SU-DHL-6 (cell line): ENCODE data around the gene ARHGEF11.

ENCODE experiments used
- EZH2phosphoT487 ChIP-seq: fragments of 200-600 bp; sonication (generic), shearing (Covaris generic); conservative IDR thresholded peaks from 2 replicates; pipeline ENCODE4 v1.6.1; 2018; ENCODE audit warnings: mild to moderate bottlenecking, antibody characterized with exemption, low read length, moderate library complexity, mixed read lengths
- TF ChIP-seq, protein P1 (sequence below): fragments of 200-600 bp; sonication (generic); IDR thresholded peaks from one replicate; pipeline ENCODE4 v1.5.1; 2017; ENCODE audit warnings: antibody characterized with exemption, mild to moderate bottlenecking, low read length, moderate library complexity; ENCODE audit not compliant: insufficient read depth, poor library complexity, severe bottlenecking

DNA sequence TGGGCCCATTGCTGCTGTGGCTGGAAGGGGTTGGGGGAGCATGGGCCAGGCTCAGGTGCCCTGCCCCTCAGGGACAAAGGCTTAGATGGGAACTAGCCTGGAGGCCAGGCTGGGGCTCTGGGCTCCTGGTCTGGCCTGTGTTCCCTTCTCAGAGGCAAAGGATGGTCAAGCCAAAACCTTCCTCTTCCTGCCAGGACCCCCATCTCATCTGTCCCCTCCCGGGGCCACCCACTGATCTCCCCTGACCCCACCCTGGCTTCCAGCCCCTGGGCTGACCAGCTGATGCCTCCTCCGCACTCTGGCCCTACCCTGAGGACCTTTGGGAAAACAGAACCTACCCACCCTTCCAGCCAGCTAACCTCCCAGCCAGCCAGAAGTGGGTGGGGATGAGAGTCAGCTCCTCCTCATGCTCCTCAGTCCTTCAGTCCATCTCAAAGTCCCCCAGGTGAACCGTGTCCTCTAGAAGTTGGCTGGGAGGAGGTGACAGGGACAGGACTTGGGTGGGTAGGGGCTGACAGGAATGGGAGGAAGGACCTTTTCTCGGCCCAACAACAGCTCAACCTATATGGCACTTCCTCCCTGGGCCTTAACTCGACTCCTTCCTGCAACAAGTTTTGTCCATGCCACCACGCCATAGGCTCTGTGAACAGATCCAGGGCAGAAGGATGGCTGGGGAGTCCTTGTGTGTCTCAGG, 144.5 kb downstream of the ARHGEF11 start:
- TF ChIP-seq, protein P1, sequence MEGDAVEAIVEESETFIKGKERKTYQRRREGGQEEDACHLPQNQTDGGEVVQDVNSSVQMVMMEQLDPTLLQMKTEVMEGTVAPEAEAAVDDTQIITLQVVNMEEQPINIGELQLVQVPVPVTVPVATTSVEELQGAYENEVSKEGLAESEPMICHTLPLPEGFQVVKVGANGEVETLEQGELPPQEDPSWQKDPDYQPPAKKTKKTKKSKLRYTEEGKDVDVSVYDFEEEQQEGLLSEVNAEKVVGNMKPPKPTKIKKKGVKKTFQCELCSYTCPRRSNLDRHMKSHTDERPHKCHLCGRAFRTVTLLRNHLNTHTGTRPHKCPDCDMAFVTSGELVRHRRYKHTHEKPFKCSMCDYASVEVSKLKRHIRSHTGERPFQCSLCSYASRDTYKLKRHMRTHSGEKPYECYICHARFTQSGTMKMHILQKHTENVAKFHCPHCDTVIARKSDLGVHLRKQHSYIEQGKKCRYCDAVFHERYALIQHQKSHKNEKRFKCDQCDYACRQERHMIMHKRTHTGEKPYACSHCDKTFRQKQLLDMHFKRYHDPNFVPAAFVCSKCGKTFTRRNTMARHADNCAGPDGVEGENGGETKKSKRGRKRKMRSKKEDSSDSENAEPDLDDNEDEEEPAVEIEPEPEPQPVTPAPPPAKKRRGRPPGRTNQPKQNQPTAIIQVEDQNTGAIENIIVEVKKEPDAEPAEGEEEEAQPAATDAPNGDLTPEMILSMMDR, result no peak
- TF ChIP-seq EZH2phosphoT487, result no peak
